Upper lobe of left lung (tissue), 4 donors: ENCODE measurements around the gene PRKAR1B.

Experiments used
- EP300 ChIP-seq, 4 donors: sonication (generic); formaldehyde crosslinking; IDR thresholded peaks; one replicate each; pipeline ENCODE4 v1.5.1; 2017; ENCODE audit warnings: antibody characterized with exemption in 4 of 4, control low read depth in 2 of 4
- POLR2A ChIP-seq, 4 donors: fragments of 450-650 bp; IDR thresholded peaks; one replicate each; pipeline ENCODE4 v1.5.1; 2016 to 2017; ENCODE audit warnings: antibody characterized with exemption in 4 of 4, mild to moderate bottlenecking in 2 of 4
- TF ChIP-seq, protein P1 (sequence below), 6 experiments: fragments of 450-650 bp in 4 of 6; fragments of 200-600 bp in 2 of 6; sonication (generic) in 2 of 6; IDR thresholded peaks; one replicate each; pipeline ENCODE4 v1.5.1; 2016 to 2019; ENCODE audit warnings: antibody characterized with exemption in 6 of 6

DNA sequence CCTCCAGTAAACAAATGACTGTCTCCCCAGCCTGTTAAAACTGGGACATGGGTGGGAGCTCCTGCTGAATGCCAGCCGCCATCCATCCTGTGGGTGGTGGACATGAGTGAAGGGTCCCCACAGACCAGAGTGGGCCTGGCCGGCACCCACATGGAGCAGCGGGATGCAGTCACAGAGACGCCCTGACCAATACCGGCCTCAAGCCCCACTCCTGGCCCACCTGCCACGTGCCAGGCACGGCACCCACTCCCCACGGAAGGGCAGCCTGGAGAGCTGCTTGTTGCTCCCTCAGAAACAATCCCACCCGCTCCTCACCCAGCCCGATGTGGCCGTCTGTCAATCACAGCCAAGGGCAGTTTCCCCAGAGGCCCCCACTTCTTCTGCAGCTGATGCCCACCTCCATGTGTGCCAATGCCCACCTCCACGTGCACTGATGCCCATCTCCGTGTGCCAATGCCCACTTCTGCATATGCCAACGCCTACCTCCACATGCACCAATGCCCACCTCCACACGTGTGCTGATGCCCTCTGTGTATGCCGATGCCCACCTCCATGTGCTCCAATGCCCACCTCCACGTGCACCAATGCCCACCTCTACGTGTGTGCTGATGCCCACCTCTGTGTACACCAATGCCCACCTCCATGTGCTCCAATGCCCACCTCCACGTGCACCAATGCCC is 43.4 kb downstream of the PRKAR1B start:
- TF ChIP-seq, protein P1, sequence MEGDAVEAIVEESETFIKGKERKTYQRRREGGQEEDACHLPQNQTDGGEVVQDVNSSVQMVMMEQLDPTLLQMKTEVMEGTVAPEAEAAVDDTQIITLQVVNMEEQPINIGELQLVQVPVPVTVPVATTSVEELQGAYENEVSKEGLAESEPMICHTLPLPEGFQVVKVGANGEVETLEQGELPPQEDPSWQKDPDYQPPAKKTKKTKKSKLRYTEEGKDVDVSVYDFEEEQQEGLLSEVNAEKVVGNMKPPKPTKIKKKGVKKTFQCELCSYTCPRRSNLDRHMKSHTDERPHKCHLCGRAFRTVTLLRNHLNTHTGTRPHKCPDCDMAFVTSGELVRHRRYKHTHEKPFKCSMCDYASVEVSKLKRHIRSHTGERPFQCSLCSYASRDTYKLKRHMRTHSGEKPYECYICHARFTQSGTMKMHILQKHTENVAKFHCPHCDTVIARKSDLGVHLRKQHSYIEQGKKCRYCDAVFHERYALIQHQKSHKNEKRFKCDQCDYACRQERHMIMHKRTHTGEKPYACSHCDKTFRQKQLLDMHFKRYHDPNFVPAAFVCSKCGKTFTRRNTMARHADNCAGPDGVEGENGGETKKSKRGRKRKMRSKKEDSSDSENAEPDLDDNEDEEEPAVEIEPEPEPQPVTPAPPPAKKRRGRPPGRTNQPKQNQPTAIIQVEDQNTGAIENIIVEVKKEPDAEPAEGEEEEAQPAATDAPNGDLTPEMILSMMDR (IDR thresholded peaks at IDR 0.05) = no peak
- TF ChIP-seq EP300 (IDR thresholded peaks at IDR 0.05) = no peak
- no peak for TF ChIP-seq POLR2A (IDR thresholded peaks at IDR 0.05)
